ENCODE measurements around the gene OSCP1.

Gene OSCP1

DNA sequence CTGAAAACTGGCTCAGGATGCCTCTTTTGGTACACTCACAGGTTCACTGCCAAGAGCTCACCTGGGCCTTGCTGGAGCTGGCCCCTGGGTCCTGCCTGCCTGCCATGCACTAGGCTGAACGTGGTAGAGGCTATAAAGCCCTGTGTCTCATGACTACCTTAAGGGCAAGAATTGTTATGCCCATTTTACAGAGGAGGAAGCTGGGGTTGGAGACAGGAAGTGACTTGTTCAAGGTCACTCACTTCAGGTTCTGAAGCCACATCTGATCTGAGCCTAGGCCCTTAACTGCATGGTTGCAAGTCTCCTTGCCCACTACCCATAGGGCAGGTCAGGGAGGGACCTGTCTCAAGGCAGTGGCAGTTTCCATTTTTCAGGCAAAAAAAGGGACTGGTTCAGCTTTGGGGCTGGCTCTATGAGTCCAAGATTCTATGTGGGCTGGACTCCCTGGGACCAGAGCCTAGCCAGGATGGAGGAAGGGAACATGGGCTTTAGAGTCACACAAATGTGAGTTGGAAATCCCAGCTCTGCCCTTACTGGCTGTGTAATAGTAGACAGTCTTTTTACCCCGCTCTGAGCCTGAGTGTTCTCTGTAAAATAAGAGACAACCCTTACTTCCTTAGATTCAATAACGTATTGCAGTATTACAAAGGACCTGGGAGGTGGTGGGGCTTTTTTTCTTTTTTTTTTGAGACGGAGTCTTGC lies 72.3 kb downstream of the OSCP1 start:
- Mint-ChIP-seq H3K27ac (peak overlapping the region; percentile 74), H3K4me3 (no peak overlapping the region), H3K4me1 (peaks cover 69% of the 10 kb centered on the region), H3K27me3 (no peaks in the 10 kb centered on the region), H3K36me3 (peaks cover 6% of the 10 kb centered on the region), H3K9me3 (no peaks in the 10 kb centered on the region)
- ATAC-seq: no peak

DNA sequence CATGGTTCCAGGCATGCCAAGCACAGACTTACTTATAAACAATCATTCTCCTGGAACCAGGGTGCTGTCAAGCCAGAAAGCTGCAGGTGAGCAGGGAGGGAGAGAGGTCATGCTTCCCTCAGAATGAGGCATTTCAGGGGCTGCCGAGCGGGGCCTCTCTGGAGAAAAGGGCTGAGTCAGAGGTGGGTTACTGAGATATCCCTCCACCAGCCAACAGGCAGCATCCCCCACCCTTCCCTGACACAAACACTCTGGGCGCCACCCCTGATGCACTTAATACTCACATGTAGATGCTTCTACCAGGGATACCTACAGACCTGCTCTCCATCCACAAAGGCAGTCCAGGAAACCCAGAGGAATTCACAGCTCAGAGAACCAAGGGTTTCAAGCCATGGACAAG lies 77.6 kb downstream of the OSCP1 start:
- ATAC-seq: no peak
- peaks cover 68% of the 10 kb centered on the region for H3K4me1 Mint-ChIP-seq
- H3K27me3 Mint-ChIP-seq: no peaks in the 10 kb centered on the region
- peaks cover 1% of the 10 kb centered on the region for H3K36me3 Mint-ChIP-seq
- H3K9me3 Mint-ChIP-seq: no peaks in the 10 kb centered on the region
- H3K4me3 Mint-ChIP-seq: no peak overlapping the region
- peak overlapping the region; percentile 97 for H3K27ac Mint-ChIP-seq

GRCh38 chr1:36369061-36369861 lies 81.0 kb downstream of the OSCP1 start:
- peak overlapping the region; percentile 26 for H3K27ac Mint-ChIP-seq
- H3K27me3 Mint-ChIP-seq: no peaks in the 10 kb centered on the region
- no peaks in the 10 kb centered on the region for H3K9me3 Mint-ChIP-seq
- no peak overlapping the region for H3K4me3 Mint-ChIP-seq
- H3K4me1 Mint-ChIP-seq: peaks cover 84% of the 10 kb centered on the region
- H3K36me3 Mint-ChIP-seq: peaks cover 6% of the 10 kb centered on the region
- ATAC-seq: peak; percentile 52

Measured in stimulated activated memory B cell treated with anti-CD40 and anti-IgM and Interleukin-4, amounts not matched to agents 10 μg/mL and 1 μg/mL and 100 μg/mL, for 72 hours (primary cell).